H1 (cell line): Measurements from ENCODE around the gene SNX19. TPM values are rescaled to one million over a fixed set of nuclear protein-coding genes. Genes with fewer than 3 reads are reported as not detected.
"Not testable (repeated sequence)": the region's sequence is repeated elsewhere in the genome, so short reads cannot be mapped to it uniquely, and the experiment has no call there.

Experiments used
- CTCF ChIA-PET: fragments of 300-600 bp; sonication (Branson Sonifier 250); formaldehyde crosslinking; loops from one replicate; lab custom pipeline; 2021; ENCODE audit not compliant: partially characterized antibody; lab: Charles Lee
- POLR2A ChIA-PET: fragments of 300-600 bp; sonication (Branson Sonifier 250); formaldehyde crosslinking; loops from one replicate; lab custom pipeline; 2021; ENCODE audit warnings: inconsistent platforms; ENCODE audit not compliant: partially characterized antibody; lab: Charles Lee
- DNase-seq, 2 experiments: peaks; one replicate each; pipeline versions ENCODE4 v3.0.0 to v3.0.0-alpha.2; 2010 to 2022; ENCODE audit warnings: low spot score in 2 of 2, low read depth in 1 of 2, mixed read lengths in 1 of 2
- FAIRE-seq: peaks from 2 replicates; lab custom pipeline; 2011; peaks lifted over from hg19 to GRCh38; lab: Jason Lieb, UNC
- H2AFZ ChIP-seq: 2 replicates; pipeline ENCODE4 v1.8.1; 2012; ENCODE audit warnings: low read length, inconsistent platforms
- H2AK5ac ChIP-seq: 2 replicates; pipeline ENCODE4 v1.6.1; 2013; ENCODE audit warnings: low read depth, low read length
- H2BK120ac ChIP-seq: replicated peaks from 2 replicates; pipeline ENCODE3; 2013; ENCODE audit warnings: low read depth, low read length, inconsistent platforms
- H2BK12ac ChIP-seq: 2 replicates; pipeline ENCODE4 v1.6.1; 2013; ENCODE audit warnings: low read depth, low read length
- H2BK15ac ChIP-seq: 2 replicates; pipeline ENCODE4 v1.6.1; 2013; ENCODE audit warnings: low read length
- H2BK20ac ChIP-seq: 2 replicates; pipeline ENCODE4 v1.6.1; 2013; ENCODE audit warnings: low read length
- H2BK5ac ChIP-seq: 2 replicates; pipeline ENCODE4 v1.6.1; 2013; ENCODE audit warnings: low read depth, low read length
- H3K14ac ChIP-seq: 2 replicates; pipeline ENCODE4 v1.6.1; 2013; ENCODE audit warnings: inconsistent platforms; ENCODE audit not compliant: insufficient read length
- H3K18ac ChIP-seq: 2 replicates; pipeline ENCODE4 v1.6.1; 2013; ENCODE audit warnings: low read length; ENCODE audit errors: extremely low read depth
- H3K23ac ChIP-seq: 2 replicates; pipeline ENCODE4 v1.6.1; 2013; ENCODE audit warnings: inconsistent platforms; ENCODE audit not compliant: insufficient read length
- H3K23me2 ChIP-seq: 2 replicates; pipeline ENCODE4 v1.6.1; 2013; ENCODE audit warnings: low read depth, low read length
- H3K27ac ChIP-seq: 2 replicates; pipeline ENCODE4 v1.6.1; 2011; ENCODE audit warnings: low read depth, low read length, inconsistent platforms
- H3K27me3 ChIP-seq, 4 experiments: replicated peaks in 1 of 4; 1 replicate in 1 of 4; 2 replicates in 3 of 4; pipeline versions ENCODE4 v1.6.1 to v1.8.1; 2011 to 2013; ENCODE audit warnings: low read length in 3 of 4, mild to moderate bottlenecking in 3 of 4, inconsistent platforms in 2 of 4, mixed read lengths in 2 of 4, moderate library complexity in 1 of 4; ENCODE audit not compliant: control insufficient read depth in 3 of 4, insufficient read depth in 3 of 4; ENCODE audit errors: extremely low read depth in 1 of 4
- H3K36me3 ChIP-seq, 4 experiments: 2 replicates each; pipeline versions ENCODE4 v1.6.1 to v1.8.1; 2011 to 2013; ENCODE audit warnings: mild to moderate bottlenecking in 4 of 4, low read length in 3 of 4, moderate library complexity in 2 of 4, control low read depth in 1 of 4, inconsistent platforms in 1 of 4; ENCODE audit not compliant: insufficient read depth in 4 of 4, control insufficient read depth in 2 of 4
- H3K4ac ChIP-seq: replicated peaks from 2 replicates; pipeline ENCODE3; 2013; ENCODE audit warnings: low read length, low read depth, mixed read lengths, inconsistent platforms; ENCODE audit not compliant: insufficient read length
- H3K4me1 ChIP-seq, 4 experiments: replicated peaks in 1 of 4; 1 replicate in 1 of 4; 2 replicates in 3 of 4; pipeline versions ENCODE4 v1.6.1 to v1.8.1; 2011 to 2013; ENCODE audit warnings: low read length in 3 of 4, inconsistent platforms in 2 of 4, mixed read lengths in 1 of 4; ENCODE audit not compliant: insufficient read depth in 4 of 4, control insufficient read depth in 3 of 4
- H3K4me2 ChIP-seq, 2 experiments: 2 replicates each; pipeline versions ENCODE4 v1.6.1 to v1.8.1; 2011 to 2013; ENCODE audit warnings: low read depth in 2 of 2, low read length in 2 of 2, control low read depth in 1 of 2, inconsistent platforms in 1 of 2, mild to moderate bottlenecking in 1 of 2; ENCODE audit not compliant: insufficient read depth in 1 of 2
- H3K4me3 ChIP-seq, 4 experiments: fragments of 200-600, 300-600 bp in 1 of 4; sonication (generic), shearing (Covaris generic), sonication (Bioruptor Twin) in 1 of 4; 2 replicates each; pipeline versions ENCODE4 v1.5.1 to v1.8.1; 2011 to 2016; ENCODE audit warnings: low read length in 4 of 4, low read depth in 3 of 4, control low read depth in 2 of 4, inconsistent platforms in 2 of 4, mild to moderate bottlenecking in 2 of 4, mixed read lengths in 1 of 4, moderate library complexity in 1 of 4; ENCODE audit not compliant: insufficient read depth in 2 of 4; ENCODE audit errors: extremely low read depth in 1 of 4
- H3K56ac ChIP-seq: replicated peaks from 2 replicates; pipeline ENCODE3; 2013; ENCODE audit warnings: low read depth, mild to moderate bottlenecking, mixed read lengths, low read length, inconsistent platforms; ENCODE audit not compliant: insufficient read length
- H3K79me1 ChIP-seq: 2 replicates; pipeline ENCODE4 v1.6.1; 2013; ENCODE audit warnings: low read depth, low read length, control low read depth
- H3K79me2 ChIP-seq, 2 experiments: 2 replicates each; pipeline versions ENCODE4 v1.6.1 to v1.8.1; 2012 to 2013; ENCODE audit warnings: low read length in 2 of 2, mild to moderate bottlenecking in 2 of 2, inconsistent platforms in 1 of 2; ENCODE audit not compliant: insufficient read depth in 2 of 2, control insufficient read depth in 1 of 2
- H3K9ac ChIP-seq, 4 experiments: replicated peaks in 1 of 4; 1 replicate in 1 of 4; 2 replicates in 3 of 4; pipeline versions ENCODE4 v1.6.1 to v1.8.1; 2011 to 2013; ENCODE audit warnings: low read depth in 3 of 4, low read length in 3 of 4, control low read depth in 2 of 4, mild to moderate bottlenecking in 2 of 4, moderate library complexity in 2 of 4, inconsistent platforms in 1 of 4; ENCODE audit errors: extremely low read depth in 1 of 4
- H3K9me3 ChIP-seq, 2 experiments: 2 replicates each; pipeline versions ENCODE4 v1.6.1 to v1.8.1; 2012 to 2013; ENCODE audit warnings: mild to moderate bottlenecking in 2 of 2, moderate library complexity in 2 of 2, control low read depth in 1 of 2, inconsistent platforms in 1 of 2, low read depth in 1 of 2, low read length in 1 of 2, mixed read lengths in 1 of 2; ENCODE audit not compliant: insufficient read depth in 2 of 2
- H4K20me1 ChIP-seq, 2 experiments: replicated peaks in 1 of 2; 2 replicates each; pipeline versions ENCODE3 to v1.8.1; 2011 to 2013; ENCODE audit warnings: inconsistent platforms in 2 of 2, low read length in 2 of 2, mild to moderate bottlenecking in 1 of 2; ENCODE audit not compliant: insufficient read depth in 2 of 2, control insufficient read depth in 1 of 2
- H4K5ac ChIP-seq: 2 replicates; pipeline ENCODE4 v1.6.1; 2013; ENCODE audit warnings: low read length, low read depth, mixed read lengths, inconsistent platforms; ENCODE audit not compliant: insufficient read length
- H4K8ac ChIP-seq: 2 replicates; pipeline ENCODE4 v1.8.0; 2013; ENCODE audit warnings: mild to moderate bottlenecking, moderate library complexity, low read length, inconsistent platforms; ENCODE audit not compliant: insufficient read depth; ENCODE audit errors: extremely low read depth
- H4K91ac ChIP-seq: replicated peaks from 2 replicates; pipeline ENCODE3; 2013; ENCODE audit warnings: low read length, mixed read lengths, inconsistent platforms; ENCODE audit not compliant: insufficient read length
- WGBS, 2 experiments: shearing (Covaris generic) in 1 of 2; methylation state at CpG; one replicate each; pipeline versions ENCODE4 v1.1.6 to v1.1.7; 2013 to 2015; ENCODE audit warnings: low lambda C conversion rate in 2 of 2, mixed read lengths in 2 of 2, inconsistent platforms in 1 of 2, low coverage in 1 of 2, missing lambda C conversion rate in 1 of 2; ENCODE audit not compliant: insufficient replicate concordance in 2 of 2, insufficient coverage in 1 of 2, insufficient read length in 1 of 2; ENCODE audit errors: extremely low coverage in 1 of 2, missing lambda C conversion rate in 1 of 2; 5-methylcytosine and 5-hydroxymethylcytosine counted together
- polyA plus RNA-seq, 7 experiments: library from polyadenylated mRNA; depleted of rRNA in 3 of 7; stranded (reverse) in 5 of 7; unstranded in 2 of 7; fragments of >200 nt in 5 of 7; fragments of 200-250 nt in 2 of 7; gene quantifications; 1 replicate in 5 of 7; 2 replicates in 1 of 7; 4 replicates in 1 of 7; pipeline versions ENCODE4 v1.2.1 to v1.2.3, GENCODE V29; 2011 to 2013; ENCODE audit warnings: missing spikeins in 2 of 7, mixed read lengths in 2 of 7
- total RNA-seq: library from RNA; stranded (reverse); fragmentation: NEBNext Ultra II Directional; extraction: Animal tissue kit (Norgen Biotek cat#: 25700); gene quantifications from 2 replicates; pipeline ENCODE4 v1.2.1, GENCODE V29; 2021

The SNX19 gene
- total and polyA plus RNA-seq, 2 of the 8 experiments (the other 6 are each of a cell fraction or from before 2014, with no cell fraction given) = 15.0 to 25.2 TPM

GRCh38 chr11:130920612-130921011 lies 4.3 kb upstream of the SNX19 start:
- H2AFZ ChIP-seq = peak overlapping the region; percentile 70; the same call in 1 of the 2 replicates
- not testable (repeated sequence) for H3K9ac ChIP-seq

More at GRCh38 chr11:130920612-130921011, 4.3 kb upstream of the SNX19 start:
- H2BK120ac ChIP-seq, H4K20me1 ChIP-seq, H2BK5ac ChIP-seq, H3K4me1 ChIP-seq, H3K9me3 ChIP-seq, POLR2A ChIA-PET, DNase-seq, H3K4ac ChIP-seq, H3K36me3 ChIP-seq, H3K79me2 ChIP-seq, H2BK15ac ChIP-seq, FAIRE-seq, H2AK5ac ChIP-seq, H3K14ac ChIP-seq, H3K56ac ChIP-seq, H3K23ac ChIP-seq, H3K27ac ChIP-seq, H2BK12ac ChIP-seq, H4K8ac ChIP-seq, H3K18ac ChIP-seq, H3K23me2 ChIP-seq, H4K91ac ChIP-seq, H3K4me3 ChIP-seq, H3K79me1 ChIP-seq, H4K5ac ChIP-seq: not testable (repeated sequence)
- Histone ChIP-seq H3K27me3 (peaks cover 0 to 15% (median 10%) of the 10 kb centered on the region in 4 experiments; a peak in 6 of 7 replicates), H3K4me2 (peak overlapping the region in 1 of 2 experiments; percentile 19; a peak in 1 of 4 replicates), H2BK20ac (0 out of 2 replicates have a peak overlapping the region, but pooled peaks have one; percentile 67)
- WGBS, 2 experiments = 75% methylated on average over 5 of the region's 5 CpGs; no CpG with 5 or more reads in 1 of the 2 experiments
- CTCF ChIA-PET = interaction anchor here (1.0 to 1.8 kb wide), 5 partner anchors 18 to 296 kb away, joined by 3 to 6 read pairs (median 3); no protein-coding TSS in a partner anchor
